CD4-positive, alpha-beta T cell treated with Interleukin-4 for 1 hour (primary cell): ENCODE data around the gene SEC61A2.
"Not testable (repeated sequence)": the region's sequence is repeated elsewhere in the genome, so short reads cannot be mapped to it uniquely, and the experiment has no call there.

Experiments used
- DNase-seq, 2 donors: peaks; one replicate each; pipeline ENCODE4 v3.0.0-alpha.2; 2020 to 2022

SEC61A2 gene

DNA sequence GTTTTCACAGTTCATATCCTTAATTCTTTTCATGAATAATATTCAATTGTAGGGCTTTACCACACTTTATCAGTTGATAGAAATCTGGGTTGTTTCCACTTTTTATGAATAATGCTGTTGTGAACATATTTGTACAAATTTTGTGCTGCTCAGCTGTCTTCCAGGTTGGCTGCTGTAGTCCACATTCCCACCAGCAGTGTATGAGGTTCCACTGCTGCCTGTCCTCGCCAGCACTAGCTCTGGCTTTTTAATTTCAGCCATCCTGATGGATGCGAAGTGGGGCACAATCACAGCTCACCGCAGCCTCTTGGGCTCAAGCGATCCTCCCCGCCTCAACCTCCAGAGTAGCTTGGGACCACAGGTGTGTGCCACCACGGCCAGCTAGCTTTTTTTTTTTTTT lies 33.5 kb downstream of the SEC61A2 start:
- DNase-seq = no peak

DNA sequence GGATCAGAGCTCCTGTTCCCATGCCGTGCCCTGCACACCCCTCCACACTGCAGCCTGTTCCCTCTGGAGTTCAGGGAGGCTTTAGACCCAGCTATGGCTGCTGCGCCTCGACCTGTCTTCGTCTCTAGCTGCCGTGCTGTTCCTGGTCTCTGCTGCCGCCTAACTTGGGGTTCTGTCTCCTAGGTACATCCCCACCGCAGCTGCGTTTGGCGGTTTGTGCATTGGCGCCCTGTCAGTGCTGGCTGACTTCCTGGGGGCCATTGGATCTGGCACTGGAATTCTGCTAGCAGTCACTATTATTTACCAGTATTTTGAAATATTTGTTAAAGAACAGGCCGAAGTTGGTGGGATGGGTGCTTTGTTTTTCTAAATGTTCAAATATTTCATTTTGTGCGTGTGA lies 34.6 kb downstream of the SEC61A2 start:
- DNase-seq = no peak

GRCh38 chr10:12165036-12165435 lies 35.6 kb downstream of the SEC61A2 start:
- DNase-seq = no peak

GRCh38 chr10:12165999-12166775 lies 36.7 kb downstream of the SEC61A2 start:
- no peak for DNase-seq

DNA sequence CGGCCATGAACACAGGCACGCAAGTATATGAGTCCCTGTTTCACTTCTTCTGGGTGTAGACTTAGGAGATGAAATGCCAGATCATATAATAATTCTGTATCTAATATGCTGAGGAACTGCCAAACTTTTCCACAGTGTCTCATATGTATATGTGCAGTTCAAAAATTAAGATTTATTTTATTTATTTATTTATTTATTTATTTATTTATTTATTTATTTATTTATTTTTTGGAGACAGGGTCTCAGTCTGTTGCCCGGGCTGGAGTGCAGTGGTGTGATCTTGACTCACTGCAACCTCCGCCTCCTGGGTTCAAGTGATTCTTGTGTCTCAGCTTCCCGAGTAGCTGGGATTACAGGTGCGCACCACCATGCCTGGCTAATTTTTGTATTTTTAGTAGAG lies 42.0 kb downstream of the SEC61A2 start:
- DNase-seq = not testable (repeated sequence)

DNA sequence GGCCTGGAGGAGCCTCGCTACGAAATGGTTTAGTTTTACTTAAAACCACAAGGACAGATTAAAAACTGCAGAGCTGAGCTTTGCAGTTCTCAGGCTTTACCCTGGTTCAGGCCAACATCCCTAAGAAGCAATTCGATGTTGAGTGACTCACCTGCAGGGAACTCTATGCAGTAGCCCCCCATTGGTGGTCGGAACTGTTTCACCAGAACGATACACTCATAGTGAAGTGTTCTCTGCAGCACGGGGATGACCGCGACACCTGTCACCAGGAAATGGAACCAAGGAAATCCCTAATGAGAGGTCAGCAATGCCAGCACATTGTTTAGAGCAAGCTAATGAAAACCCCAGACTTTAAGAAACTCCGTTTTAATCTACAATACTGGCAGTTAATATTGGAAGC lies 48.2 kb downstream of the SEC61A2 start:
- DNase-seq = no peak

- DNase-seq = no peak
Measured at GRCh38 chr10:12179606-12180170, 50.2 kb downstream of the SEC61A2 start.

GRCh38 chr10:12180221-12180974 lies 50.9 kb downstream of the SEC61A2 start:
- DNase-seq = no peak

GRCh38 chr10:12181065-12181775 lies 51.7 kb downstream of the SEC61A2 start:
- peak; percentile 75 to 79 for DNase-seq

DNA sequence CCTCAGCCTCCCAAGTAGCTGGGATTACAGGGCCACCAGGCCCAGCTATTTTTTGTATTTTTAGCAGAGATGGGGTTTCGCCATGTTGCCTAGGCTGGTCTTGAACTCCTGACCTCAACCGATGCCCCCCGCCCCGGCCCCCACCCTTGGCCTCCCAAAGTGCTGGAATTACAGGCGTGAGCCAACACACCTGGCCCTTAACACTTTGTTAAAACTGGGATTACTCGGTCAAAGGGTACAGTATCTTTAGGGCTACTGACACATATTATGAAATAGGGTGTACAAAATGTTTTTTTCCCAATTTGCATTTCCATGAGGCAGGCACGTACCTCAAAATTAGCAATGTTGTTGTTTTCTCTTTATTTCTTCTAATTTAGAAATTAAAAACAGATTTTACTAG lies 54.7 kb downstream of the SEC61A2 start:
- DNase-seq = no peak

GRCh38 chr10:12186323-12186722 lies 56.8 kb downstream of the SEC61A2 start:
- no peak for DNase-seq

- no peak for DNase-seq
Measured at GRCh38 chr10:12187321-12187905, 57.9 kb downstream of the SEC61A2 start.

GRCh38 chr10:12188656-12189055 lies 59.2 kb downstream of the SEC61A2 start:
- no peak for DNase-seq

- DNase-seq = no peak
Measured at GRCh38 chr10:12189426-12189825, 59.9 kb downstream of the SEC61A2 start.

DNA sequence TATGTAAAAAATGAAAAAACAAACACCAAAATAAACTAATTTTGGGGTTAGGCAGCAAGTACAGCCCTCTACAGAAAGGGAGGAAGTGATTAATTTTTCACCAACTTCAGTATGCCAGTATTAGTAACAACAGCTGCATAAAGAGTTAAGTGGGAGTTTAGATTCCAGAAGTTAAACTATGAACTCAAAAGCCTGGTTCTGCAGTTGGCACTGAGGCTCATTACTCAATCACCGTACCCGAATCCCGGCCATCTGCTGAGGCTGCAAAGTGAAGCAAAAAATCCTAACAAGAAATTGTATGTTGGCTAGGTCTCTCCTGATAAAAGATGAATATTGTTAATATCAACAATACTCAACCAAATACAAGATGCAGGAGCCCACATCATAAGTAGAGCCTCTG lies 62.2 kb downstream of the SEC61A2 start:
- DNase-seq = no peak

GRCh38 chr10:12193193-12193592 lies 63.7 kb downstream of the SEC61A2 start:
- no peak for DNase-seq

DNA sequence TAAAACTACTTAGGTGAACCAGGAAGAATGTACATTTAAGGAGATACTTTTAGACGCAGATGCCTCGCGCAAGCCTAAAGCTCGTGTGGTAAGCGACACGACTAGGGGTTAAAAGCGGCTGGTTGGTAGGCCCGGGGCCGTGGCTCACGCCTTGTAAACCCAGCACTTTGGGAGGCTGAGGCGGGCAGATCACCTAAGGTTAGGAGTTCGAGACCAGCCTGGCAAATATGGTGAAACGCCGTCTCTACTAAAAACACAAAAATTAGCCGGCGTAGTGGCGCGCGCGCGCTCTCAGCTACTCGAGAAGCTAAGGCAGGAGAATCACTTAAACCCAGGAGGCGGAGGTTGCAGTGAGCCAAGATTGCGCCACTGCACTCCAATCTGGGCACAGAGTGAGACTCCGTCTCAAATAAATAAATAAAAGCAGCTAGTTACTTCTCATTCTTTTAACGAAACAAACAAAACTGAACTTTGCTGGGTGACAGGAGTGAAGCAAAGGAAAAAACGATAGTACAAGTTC lies 65.3 kb downstream of the SEC61A2 start:
- peak; percentile 15 to 41 for DNase-seq

- no peak for DNase-seq
Measured at GRCh38 chr10:12195281-12195602, 65.8 kb downstream of the SEC61A2 start.

- DNase-seq = peak; percentile 84 to 87
Measured at GRCh38 chr10:12195603-12196506, 66.4 kb downstream of the SEC61A2 start, which contains the start of the genes CDC123 and NUDT5. Gene CDC123 (plus strand): TSS chr10:12196188. CDS start chr10:12196246, 58 bp downstream. Gene NUDT5 (minus strand): TSS chr10:12195891. CDS start chr10:12186291, 9,600 bp downstream.

DNA sequence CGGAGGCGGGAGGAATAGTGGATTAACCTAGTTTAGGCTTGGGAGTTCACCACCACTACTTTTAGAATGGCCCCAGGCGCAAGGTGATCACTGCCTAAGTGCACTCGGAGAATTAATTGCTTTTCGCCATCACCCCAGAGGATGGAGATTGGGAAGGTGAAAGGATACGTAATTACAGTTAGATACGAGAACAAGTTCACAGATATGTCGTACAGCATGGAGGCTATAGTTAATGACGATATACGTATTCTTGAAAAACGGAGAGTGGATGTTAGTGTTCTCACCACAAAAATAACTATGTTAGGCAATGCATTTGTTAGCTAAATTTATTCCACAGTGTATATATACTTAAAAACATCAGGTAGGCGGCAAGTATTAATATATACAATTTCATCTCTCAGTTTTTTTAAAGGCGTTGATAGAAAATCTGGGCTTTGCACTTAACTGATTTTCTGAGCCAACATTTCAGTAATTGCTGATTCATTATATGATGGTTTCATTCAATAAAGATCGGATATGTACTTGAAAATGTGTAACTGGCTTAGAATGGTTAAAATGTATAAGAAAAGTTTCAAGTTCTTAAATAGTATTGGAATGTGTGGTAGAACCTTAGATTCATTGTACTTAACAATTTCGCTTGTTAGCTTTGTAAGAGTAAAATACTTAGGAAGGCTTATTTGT lies 67.2 kb downstream of the SEC61A2 start:
- no peak for DNase-seq

DNA sequence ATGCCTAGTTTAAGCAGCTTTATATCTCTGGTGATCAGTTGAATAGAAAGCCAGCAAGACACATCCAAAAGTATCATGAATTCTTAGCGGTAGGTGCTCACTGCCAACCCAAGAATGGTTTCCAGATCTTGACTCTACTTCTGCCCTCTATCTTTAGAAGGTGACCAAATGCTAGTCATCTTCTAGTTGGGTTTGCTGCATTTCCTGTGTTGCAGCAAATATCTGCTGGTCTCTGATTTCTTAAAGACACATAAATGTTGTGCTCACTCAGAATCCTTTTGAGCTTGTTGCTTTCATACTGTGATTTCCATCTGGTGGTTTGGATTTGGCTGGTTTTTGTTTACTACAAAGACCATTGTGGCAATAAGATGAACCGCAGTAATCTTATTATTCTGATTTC lies 68.7 kb downstream of the SEC61A2 start:
- DNase-seq = no peak
